Endodermal cell (in vitro differentiated cells): ENCODE results near the gene DTL. TPM values are rescaled to one million over a fixed set of nuclear protein-coding genes. Genes with fewer than 3 reads are reported as not detected.

ENCODE experiments used
- DNase-seq: peaks from one replicate; pipeline ENCODE4 v3.0.0-alpha.2; 2017
- H3K27ac ChIP-seq: 2 replicates; pipeline ENCODE4 v1.5.1; 2013; ENCODE audit warnings: mild to moderate bottlenecking, low read depth, low read length, moderate library complexity
- H3K27me3 ChIP-seq: 2 replicates; pipeline ENCODE4 v1.6.1; 2013; ENCODE audit warnings: mild to moderate bottlenecking, low read length, moderate library complexity; ENCODE audit not compliant: insufficient read depth, control insufficient read depth, poor library complexity, severe bottlenecking
- H3K36me3 ChIP-seq: 2 replicates; pipeline ENCODE4 v1.7.0; 2013; ENCODE audit warnings: mild to moderate bottlenecking, low read length, moderate library complexity; ENCODE audit not compliant: control insufficient read depth, insufficient read depth
- H3K4me1 ChIP-seq: one replicate; pipeline ENCODE4 v1.7.0; 2013; ENCODE audit warnings: low read length; ENCODE audit not compliant: control insufficient read depth, insufficient read depth
- H3K4me3 ChIP-seq: 2 replicates; pipeline ENCODE4 v1.5.1; 2013; ENCODE audit warnings: mild to moderate bottlenecking, low read length, moderate library complexity
- H3K9ac ChIP-seq: 2 replicates; pipeline ENCODE4 v1.6.1; 2013; ENCODE audit warnings: mild to moderate bottlenecking, low read length, moderate library complexity; ENCODE audit not compliant: poor library complexity, severe bottlenecking; ENCODE audit errors: extremely low read depth
- H3K9me3 ChIP-seq: 2 replicates; pipeline ENCODE4 v1.6.1; 2013; ENCODE audit warnings: mild to moderate bottlenecking, low read length, moderate library complexity; ENCODE audit not compliant: control insufficient read depth
- H3K27ac Mint-ChIP-seq: 2 replicates; pipeline ENCODE4 v1.8.0; 2020; ENCODE audit warnings: mixed read lengths
- H3K27me3 Mint-ChIP-seq: 2 replicates; pipeline ENCODE4 v1.8.0; 2021; ENCODE audit warnings: mild to moderate bottlenecking, mixed read lengths; ENCODE audit not compliant: insufficient read depth
- H3K36me3 Mint-ChIP-seq: 2 replicates; pipeline ENCODE4 v1.8.0; 2020; ENCODE audit warnings: low read depth, mixed read lengths
- H3K4me1 Mint-ChIP-seq: 2 replicates; pipeline ENCODE4 v1.8.0; 2020; ENCODE audit warnings: mixed read lengths
- H3K4me3 Mint-ChIP-seq: 2 replicates; pipeline ENCODE4 v1.8.0; 2020; ENCODE audit warnings: mild to moderate bottlenecking, moderate library complexity, mixed read lengths
- H3K9me3 Mint-ChIP-seq: 2 replicates; pipeline ENCODE4 v1.8.0; 2020; ENCODE audit warnings: mild to moderate bottlenecking, mixed read lengths
- CTCF ChIP-seq: fragments of 200-600 bp; sonication (generic); conservative IDR thresholded peaks from 2 replicates; pipeline ENCODE4 v1.5.0; 2021; ENCODE audit warnings: antibody characterized with exemption, mild to moderate bottlenecking
- WGBS, 2 experiments: methylation state at CpG; one replicate each; pipeline versions ENCODE4 v1.1.5 to v1.1.7; 2013; ENCODE audit warnings: missing lambda C conversion rate in 2 of 2, mixed read lengths in 1 of 2; ENCODE audit not compliant: insufficient coverage in 1 of 2, insufficient read length in 1 of 2; 5-methylcytosine and 5-hydroxymethylcytosine counted together
- total RNA-seq, 2 donors: library from RNA; stranded (reverse); fragmentation: NEBNext Ultra II Directional in 1 of 2; extraction: Animal tissue kit (Norgen Biotek cat#: 25700) in 1 of 2; gene quantifications; 2 replicates in 1 of 2; 3 replicates in 1 of 2; pipeline ENCODE4 v1.2.1, GENCODE V29; 2021

DTL gene
- total RNA-seq, 2 donors from 2014 or later: 45.5 to 73.8 TPM

DNA sequence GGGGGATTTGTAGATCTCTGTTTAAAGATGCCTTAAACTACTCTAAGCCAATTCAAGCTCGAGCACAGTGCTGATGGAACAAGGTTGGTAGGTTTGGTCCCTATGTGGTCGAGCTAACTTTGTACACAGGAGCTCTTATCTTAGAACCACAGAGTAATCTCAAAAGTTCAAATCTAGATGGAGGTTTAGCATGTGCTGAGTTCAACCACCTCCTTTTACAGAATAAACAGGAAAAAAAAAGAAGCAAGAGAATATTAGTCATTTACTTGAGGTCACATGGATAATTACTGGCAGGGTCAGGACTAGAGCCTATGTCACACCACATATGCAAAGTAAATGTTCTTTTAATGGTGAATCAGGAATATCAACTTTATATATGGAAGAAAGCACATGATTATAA, 86.2 kb downstream of the DTL start:
- Histone ChIP-seq H3K4me1 (no peaks in the 10 kb centered on the region), H3K9me3 (no peaks in the 10 kb centered on the region), H3K4me3 (no peak overlapping the region), H3K27me3 (no peaks in the 10 kb centered on the region), H3K27ac (no peak overlapping the region), H3K9ac (no peak overlapping the region), H3K36me3 (no peaks in the 10 kb centered on the region)
- no peak for TF ChIP-seq CTCF
- H3K27me3 Mint-ChIP-seq: no peaks in the 10 kb centered on the region
- no peaks in the 10 kb centered on the region for H3K36me3 Mint-ChIP-seq
- H3K27ac Mint-ChIP-seq: no peak overlapping the region
- no peak for DNase-seq
- no peak overlapping the region for H3K4me3 Mint-ChIP-seq
- H3K9me3 Mint-ChIP-seq: no peaks in the 10 kb centered on the region
- WGBS, 2 experiments: 72 to 90% methylated on average over 2 of the region's 2 CpGs
- H3K4me1 Mint-ChIP-seq: peaks cover 2% of the 10 kb centered on the region

DNA sequence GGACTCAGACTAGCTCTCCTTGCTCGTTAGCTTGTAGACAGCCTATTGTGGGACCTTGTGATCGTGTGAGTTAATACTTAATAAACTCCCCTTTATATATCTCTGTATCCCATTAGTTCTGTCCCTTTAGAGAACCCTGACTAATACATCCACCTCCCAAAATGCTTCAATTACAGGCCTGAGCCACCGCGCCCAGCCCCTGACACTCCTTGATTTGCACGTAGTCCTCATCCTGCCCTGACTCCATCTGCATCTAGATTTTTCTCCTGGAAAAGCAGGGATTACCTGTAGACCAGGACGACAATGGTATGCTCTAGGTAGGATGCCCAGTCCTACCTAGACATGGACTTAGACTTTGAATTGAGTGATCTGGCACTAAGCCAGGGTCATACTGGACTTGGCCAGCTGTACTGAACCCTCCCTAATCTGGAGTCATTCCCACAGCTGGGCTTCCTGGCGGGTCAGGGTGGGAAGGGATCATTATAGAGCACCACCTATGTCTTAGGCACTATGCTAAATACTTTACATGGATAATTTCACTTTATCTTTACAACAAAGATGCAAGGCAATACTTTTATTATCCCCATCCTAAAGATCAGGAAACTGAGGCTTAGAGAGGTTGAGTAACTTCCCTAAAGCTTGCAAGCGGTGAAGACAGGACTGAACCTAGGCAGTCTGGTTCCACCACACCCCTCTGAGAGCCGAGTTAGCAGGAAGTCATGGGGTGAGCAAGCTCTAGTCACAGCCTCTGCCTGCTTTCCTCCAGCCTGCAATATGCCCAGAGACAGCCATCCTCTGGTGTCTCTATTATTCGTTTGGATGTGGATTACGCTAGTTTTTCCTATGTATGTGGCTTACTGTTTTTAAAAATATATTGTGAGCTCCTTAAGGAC, 89.4 kb downstream of the DTL start:
- H3K4me3 ChIP-seq: no peak overlapping the region
- DNase-seq: no peak
- no peaks in the 10 kb centered on the region for H3K9me3 ChIP-seq
- H3K4me1 ChIP-seq: no peaks in the 10 kb centered on the region
- H3K4me1 Mint-ChIP-seq: peaks cover 8% of the 10 kb centered on the region
- H3K9ac ChIP-seq: no peak overlapping the region
- H3K9me3 Mint-ChIP-seq: no peaks in the 10 kb centered on the region
- H3K36me3 ChIP-seq: no peaks in the 10 kb centered on the region
- 71 to 84% methylated on average over 6 to 11 of the region's 11 CpGs for WGBS, 2 experiments
- no peaks in the 10 kb centered on the region for H3K27me3 ChIP-seq
- no peak for TF ChIP-seq CTCF
- no peak overlapping the region for H3K4me3 Mint-ChIP-seq
- H3K27me3 Mint-ChIP-seq: no peaks in the 10 kb centered on the region
- no peaks in the 10 kb centered on the region for H3K36me3 Mint-ChIP-seq
- no peak overlapping the region for H3K27ac Mint-ChIP-seq
- no peak overlapping the region for H3K27ac ChIP-seq

DNA sequence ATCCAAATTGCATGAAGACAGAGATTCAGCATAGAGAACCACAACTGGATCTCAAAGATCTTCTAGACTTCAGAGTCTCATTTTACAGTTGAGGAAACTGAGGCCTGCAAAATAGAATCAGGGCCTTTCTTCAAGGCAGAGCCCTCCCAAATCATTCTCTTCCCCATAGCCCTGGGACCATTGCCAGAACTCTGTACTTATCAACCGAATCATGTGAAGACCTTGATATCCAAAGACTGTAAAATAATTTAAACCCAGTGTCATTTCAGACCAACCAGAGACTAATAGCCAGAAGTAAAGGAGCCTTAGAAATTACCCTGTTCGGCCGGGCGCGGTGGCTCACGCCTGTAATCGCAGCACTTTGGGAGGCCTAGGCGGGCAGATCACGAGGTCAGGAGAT, 90.1 kb downstream of the DTL start:
- Histone ChIP-seq H3K4me1 (no peaks in the 10 kb centered on the region), H3K27ac (no peak overlapping the region), H3K9ac (no peak overlapping the region), H3K36me3 (no peaks in the 10 kb centered on the region), H3K27me3 (no peaks in the 10 kb centered on the region), H3K9me3 (no peaks in the 10 kb centered on the region), H3K4me3 (no peak overlapping the region)
- Mint-ChIP-seq H3K4me1 (peaks cover 8% of the 10 kb centered on the region), H3K9me3 (no peaks in the 10 kb centered on the region), H3K27ac (no peak overlapping the region), H3K4me3 (no peak overlapping the region), H3K36me3 (no peaks in the 10 kb centered on the region), H3K27me3 (no peaks in the 10 kb centered on the region)
- TF ChIP-seq CTCF: no peak
- 98% methylated on average over 9 of the region's 9 CpGs for WGBS, 2 experiments
- no peak for DNase-seq
